Esophagus muscularis mucosa (tissue), 4 donors: ENCODE results near the gene CMAS. TPM values are rescaled to one million over a fixed set of nuclear protein-coding genes. Genes with fewer than 3 reads are reported as not detected.

ENCODE experiments used
- DNase-seq: peaks from one replicate; pipeline ENCODE4 v3.0.0-alpha.2; 2017; ENCODE audit errors: extremely low spot score
- H3K27ac ChIP-seq, 4 donors: fragments of 200-600 bp; sonication (generic); replicated peaks in 1 of 4; 1 replicate in 3 of 4; 2 replicates in 1 of 4; pipeline ENCODE4 v1.5.1; 2016 to 2019; ENCODE audit warnings: mild to moderate bottlenecking in 1 of 4
- H3K27me3 ChIP-seq, 4 donors: fragments of 200-600 bp; sonication (generic); one replicate each; pipeline versions ENCODE4 v1.5.1 to v1.6.0; 2016 to 2019
- H3K36me3 ChIP-seq, 4 donors: fragments of 200-600 bp; sonication (generic); one replicate each; pipeline ENCODE4 v1.5.1; 2016 to 2019
- H3K4me1 ChIP-seq, 4 donors: fragments of 200-600 bp; sonication (generic); one replicate each; pipeline ENCODE4 v1.5.1; 2016 to 2019
- H3K4me3 ChIP-seq, 4 donors: fragments of 200-600 bp; sonication (generic); 1 replicate in 2 of 4; 2 replicates in 2 of 4; pipeline ENCODE4 v1.5.1; 2016 to 2019; ENCODE audit warnings: mild to moderate bottlenecking in 4 of 4, moderate library complexity in 1 of 4
- H3K9me3 ChIP-seq, 4 donors: fragments of 200-600 bp; sonication (generic); 1 replicate in 3 of 4; 2 replicates in 1 of 4; pipeline ENCODE4 v1.5.1; 2016 to 2019
- EP300 ChIP-seq: sonication (generic); formaldehyde crosslinking; IDR thresholded peaks from one replicate; pipeline ENCODE4 v1.6.1; 2017; ENCODE audit warnings: antibody characterized with exemption
- POLR2A ChIP-seq: fragments of 450-650 bp; IDR thresholded peaks from one replicate; pipeline ENCODE4 v1.6.1; 2017; ENCODE audit warnings: antibody characterized with exemption, moderate library complexity, mild to moderate bottlenecking, low read depth
- POLR2AphosphoS5 ChIP-seq, 2 donors: sonication (generic); formaldehyde crosslinking; IDR thresholded peaks; one replicate each; pipeline ENCODE4 v1.6.1; 2017; ENCODE audit warnings: antibody characterized with exemption in 2 of 2
- WGBS: methylation state at CpG from one replicate; pipeline ENCODE4 v1.1.5; 2018; 5-methylcytosine and 5-hydroxymethylcytosine counted together
- intact Hi-C: fragments of 100-400 bp; cut with DNase I; formaldehyde crosslinking; loops from one replicate; pipeline ENCODE4 v1.15.1; 2023
- total RNA-seq, 4 donors: library from RNA; depleted of rRNA; stranded (reverse); fragments of >200 nt; gene quantifications; one replicate each; pipeline versions ENCODE4 v1.1.0 to v1.2.1, GENCODE V29; 2016
- TF ChIP-seq, protein P1 (sequence below), 3 experiments: fragments of 200-600 bp in 2 of 3; fragments of 450-650 bp in 1 of 3; sonication (generic) in 2 of 3; IDR thresholded peaks; one replicate each; pipeline ENCODE4 v1.5.1; 2017 to 2019; ENCODE audit warnings: antibody characterized with exemption in 3 of 3, mild to moderate bottlenecking in 2 of 3, moderate library complexity in 1 of 3

CMAS gene
- total RNA-seq, 4 donors from 2014 or later, result 23.2 to 37.0 (median 34.0) TPM

DNA sequence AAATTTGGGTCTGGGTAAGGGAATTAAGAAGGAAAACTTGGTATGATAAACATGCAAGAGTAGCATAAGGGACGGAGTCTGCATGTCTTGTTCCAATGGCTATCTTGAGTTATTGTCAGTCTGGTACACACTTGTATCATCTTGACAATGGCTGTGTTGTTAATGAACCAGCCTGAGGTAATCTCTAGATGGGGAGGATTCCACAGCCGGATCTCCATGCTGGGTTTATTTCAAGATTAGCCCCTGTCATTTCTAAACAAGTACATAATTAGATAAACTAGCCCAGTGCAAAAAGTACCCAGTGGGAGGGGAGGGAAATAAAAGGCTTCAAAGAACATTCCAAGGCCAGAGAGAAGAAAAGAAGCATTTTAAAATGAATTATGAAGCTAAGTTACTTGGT is 16.5 kb upstream of the CMAS start:
- no peak overlapping the region for H3K27ac ChIP-seq
- 63% methylated on average over 2 of the region's 2 CpGs for WGBS
- TF ChIP-seq POLR2A (no peak), POLR2AphosphoS5 (IDR thresholded peaks at IDR 0.05) (no peak), EP300 (no peak)
- TF ChIP-seq, protein P1, sequence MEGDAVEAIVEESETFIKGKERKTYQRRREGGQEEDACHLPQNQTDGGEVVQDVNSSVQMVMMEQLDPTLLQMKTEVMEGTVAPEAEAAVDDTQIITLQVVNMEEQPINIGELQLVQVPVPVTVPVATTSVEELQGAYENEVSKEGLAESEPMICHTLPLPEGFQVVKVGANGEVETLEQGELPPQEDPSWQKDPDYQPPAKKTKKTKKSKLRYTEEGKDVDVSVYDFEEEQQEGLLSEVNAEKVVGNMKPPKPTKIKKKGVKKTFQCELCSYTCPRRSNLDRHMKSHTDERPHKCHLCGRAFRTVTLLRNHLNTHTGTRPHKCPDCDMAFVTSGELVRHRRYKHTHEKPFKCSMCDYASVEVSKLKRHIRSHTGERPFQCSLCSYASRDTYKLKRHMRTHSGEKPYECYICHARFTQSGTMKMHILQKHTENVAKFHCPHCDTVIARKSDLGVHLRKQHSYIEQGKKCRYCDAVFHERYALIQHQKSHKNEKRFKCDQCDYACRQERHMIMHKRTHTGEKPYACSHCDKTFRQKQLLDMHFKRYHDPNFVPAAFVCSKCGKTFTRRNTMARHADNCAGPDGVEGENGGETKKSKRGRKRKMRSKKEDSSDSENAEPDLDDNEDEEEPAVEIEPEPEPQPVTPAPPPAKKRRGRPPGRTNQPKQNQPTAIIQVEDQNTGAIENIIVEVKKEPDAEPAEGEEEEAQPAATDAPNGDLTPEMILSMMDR (IDR thresholded peaks at IDR 0.05), result no peak
- no peak for DNase-seq
- H3K4me3 ChIP-seq, result no peak overlapping the region
- intact Hi-C loops, result no loop called here
- H3K36me3 ChIP-seq, result no peaks in the 10 kb centered on the region
- no peaks in the 10 kb centered on the region for H3K9me3 ChIP-seq
- H3K4me1 ChIP-seq, result peaks cover 0 to 3% (median 0%) of the 10 kb centered on the region in 4 donors
- no peaks in the 10 kb centered on the region for H3K27me3 ChIP-seq

- TF ChIP-seq POLR2AphosphoS5 (IDR thresholded peaks at IDR 0.05), result no peak
- no peak for TF ChIP-seq POLR2A
- TF ChIP-seq, protein P1 (IDR thresholded peaks at IDR 0.05), result no peak
- no peak for TF ChIP-seq EP300
- 100% methylated on average over 1 of the region's 1 CpG for WGBS
- Histone ChIP-seq H3K36me3 (no peaks in the 10 kb centered on the region), H3K27me3 (no peaks in the 10 kb centered on the region), H3K9me3 (no peaks in the 10 kb centered on the region), H3K27ac (no peak overlapping the region), H3K4me3 (no peak overlapping the region), H3K4me1 (peaks cover 0 to 8% (median 4%) of the 10 kb centered on the region in 4 donors)
- intact Hi-C loops, result no loop called here
- no peak for DNase-seq
These were observed 16.0 kb upstream of the CMAS start for GRCh38 chr12:22029991-22030390.

DNA sequence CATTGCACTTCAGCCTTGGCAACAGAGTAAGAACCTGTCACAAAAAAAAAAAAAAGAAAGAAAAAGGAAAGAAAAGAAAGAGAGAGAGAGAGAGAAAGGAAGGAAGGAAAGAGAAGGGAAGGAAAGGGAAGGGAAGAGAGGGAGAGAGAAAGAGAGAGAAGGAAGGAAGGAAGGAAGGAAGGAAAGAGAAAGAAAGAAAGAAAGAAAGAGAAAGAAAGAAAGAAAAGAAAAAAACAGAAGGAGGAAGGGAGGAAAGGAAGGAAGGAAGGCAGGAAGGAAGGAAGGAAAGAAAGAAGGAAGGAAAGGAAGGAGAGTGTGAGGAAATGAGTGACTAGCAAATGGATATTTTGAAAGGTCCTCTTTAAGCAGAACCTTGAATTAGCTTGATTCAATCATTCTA is 13.3 kb upstream of the CMAS start:
- Histone ChIP-seq H3K27me3 (no peaks in the 10 kb centered on the region), H3K27ac (no peak overlapping the region), H3K4me1 (peaks cover 0 to 12% (median 8%) of the 10 kb centered on the region in 4 donors), H3K36me3 (no peaks in the 10 kb centered on the region), H3K4me3 (no peak overlapping the region), H3K9me3 (no peaks in the 10 kb centered on the region)
- TF ChIP-seq POLR2AphosphoS5 (IDR thresholded peaks at IDR 0.05) (no peak), EP300 (no peak)
- intact Hi-C loops, result no loop called here
- DNase-seq, result no peak

DNA sequence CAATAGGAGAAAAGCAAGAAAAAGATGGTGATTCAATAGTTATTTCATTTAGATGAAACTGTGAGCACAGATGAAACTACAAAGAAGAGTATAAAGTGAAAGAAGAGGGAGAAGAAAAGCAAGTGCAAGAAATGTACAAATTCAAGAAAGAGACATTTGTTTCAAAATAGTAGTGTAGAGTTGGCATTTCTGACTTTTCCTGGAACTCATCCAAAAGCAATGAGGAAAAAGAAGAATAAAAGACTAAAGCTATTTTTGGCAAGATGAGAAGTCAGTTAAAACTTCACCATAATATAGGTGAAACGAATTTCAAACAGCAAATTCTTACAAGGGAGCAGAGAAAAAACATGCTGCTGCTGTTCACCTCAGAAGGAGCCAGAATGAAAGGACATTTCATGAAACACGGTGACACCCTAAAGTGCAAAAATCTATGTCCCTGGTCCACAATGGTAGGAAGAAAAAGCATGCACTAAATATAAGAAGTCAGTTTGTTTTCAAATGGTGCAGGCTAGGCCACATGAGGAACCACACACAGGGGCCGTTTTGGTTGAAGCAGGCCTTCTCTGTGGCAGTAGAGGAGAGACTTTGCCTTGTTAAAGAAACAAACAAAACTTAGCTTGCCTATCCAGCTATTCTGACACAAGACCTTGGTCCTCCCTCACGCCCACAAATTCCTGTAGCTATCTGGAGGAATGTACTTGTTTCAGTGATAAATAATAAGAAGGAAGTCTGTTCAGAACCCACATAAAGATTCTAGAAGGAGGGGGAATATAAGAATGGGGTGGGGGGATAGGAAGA is 11.1 kb upstream of the CMAS start:
- intact Hi-C loops, result no loop called here
- TF ChIP-seq POLR2A (no peak), POLR2AphosphoS5 (IDR thresholded peaks at IDR 0.05) (no peak), EP300 (no peak)
- TF ChIP-seq, protein P1 (IDR thresholded peaks at IDR 0.05), result no peak
- H3K36me3 ChIP-seq, result no peaks in the 10 kb centered on the region
- no peak overlapping the region for H3K4me3 ChIP-seq
- WGBS, result 24% methylated on average over 4 of the region's 4 CpGs
- no peaks in the 10 kb centered on the region for H3K9me3 ChIP-seq
- DNase-seq, result no peak
- no peaks in the 10 kb centered on the region for H3K27me3 ChIP-seq
- peak overlapping the region in 2 of 4 donors; percentile 4 to 20 for H3K27ac ChIP-seq
- H3K4me1 ChIP-seq, result peaks cover 0 to 12% (median 8%) of the 10 kb centered on the region in 4 donors

DNA sequence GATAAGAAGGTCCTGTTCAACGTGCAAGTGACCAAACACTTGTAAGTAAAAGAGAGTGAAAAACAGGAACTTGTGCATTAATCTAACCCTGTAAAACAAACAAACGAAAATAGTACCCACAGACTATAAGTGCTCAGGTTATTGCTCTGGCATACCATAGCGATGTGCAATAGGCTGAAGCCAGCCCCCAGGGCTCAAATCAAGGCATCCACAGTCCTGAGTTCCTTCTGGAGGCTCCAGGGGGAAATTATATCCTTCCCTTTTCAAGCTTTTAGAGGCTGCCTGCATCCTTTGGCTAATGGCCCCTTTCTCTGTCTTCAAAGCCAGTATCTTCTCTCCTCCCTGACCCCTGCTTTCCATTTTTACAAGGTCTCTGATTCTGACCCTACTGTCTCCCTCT is 8.1 kb upstream of the CMAS start:
- Histone ChIP-seq H3K27ac (no peak overlapping the region), H3K9me3 (no peaks in the 10 kb centered on the region), H3K4me3 (no peak overlapping the region), H3K36me3 (no peaks in the 10 kb centered on the region), H3K4me1 (peaks cover 0 to 12% (median 8%) of the 10 kb centered on the region in 4 donors), H3K27me3 (no peaks in the 10 kb centered on the region)
- 76% methylated on average over 3 of the region's 3 CpGs for WGBS
- DNase-seq, result no peak
- intact Hi-C loops, result no loop called here
- TF ChIP-seq EP300 (no peak), POLR2AphosphoS5 (IDR thresholded peaks at IDR 0.05) (no peak), POLR2A (no peak)
- TF ChIP-seq, protein P1 (IDR thresholded peaks at IDR 0.05), result no peak
